Retinal pigment epithelial cell (primary cell): ENCODE results near the gene RAPGEF6.

Source experiments
- DNase-seq: peaks from one replicate; pipeline ENCODE4 v3.0.0-alpha.2; 2010; ENCODE audit warnings: low read depth
- H3K4me3 ChIP-seq: 2 replicates; pipeline ENCODE4 v1.5.1; 2011; ENCODE audit warnings: mild to moderate bottlenecking, low read length, control low read depth, moderate library complexity
- TF ChIP-seq, protein P1 (sequence below): conservative IDR thresholded peaks from 2 replicates; pipeline ENCODE4 v1.5.1; 2011; ENCODE audit warnings: low read depth, low read length, control low read depth, inconsistent platforms

RAPGEF6 gene

DNA sequence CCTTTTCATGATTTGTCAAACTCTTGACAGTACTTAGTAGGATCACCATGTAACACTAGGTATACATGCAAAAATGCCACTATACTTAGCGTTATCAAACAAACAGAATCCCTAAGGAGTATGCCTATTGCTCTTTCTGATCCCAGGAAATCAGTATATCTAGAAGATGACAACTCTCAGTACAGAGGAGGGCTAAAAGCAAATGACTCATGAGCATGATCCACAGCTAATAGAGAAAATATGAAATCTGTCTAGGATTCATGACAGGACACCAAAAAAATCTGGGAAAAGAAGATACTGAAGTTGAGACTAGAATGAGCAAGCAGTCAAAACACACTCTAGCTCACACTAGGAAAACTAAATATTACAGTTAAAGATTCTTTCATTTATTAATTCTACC lies 89.2 kb downstream of the RAPGEF6 start:
- no peak for DNase-seq
- no peak overlapping the region for H3K4me3 ChIP-seq
- TF ChIP-seq, protein P1, sequence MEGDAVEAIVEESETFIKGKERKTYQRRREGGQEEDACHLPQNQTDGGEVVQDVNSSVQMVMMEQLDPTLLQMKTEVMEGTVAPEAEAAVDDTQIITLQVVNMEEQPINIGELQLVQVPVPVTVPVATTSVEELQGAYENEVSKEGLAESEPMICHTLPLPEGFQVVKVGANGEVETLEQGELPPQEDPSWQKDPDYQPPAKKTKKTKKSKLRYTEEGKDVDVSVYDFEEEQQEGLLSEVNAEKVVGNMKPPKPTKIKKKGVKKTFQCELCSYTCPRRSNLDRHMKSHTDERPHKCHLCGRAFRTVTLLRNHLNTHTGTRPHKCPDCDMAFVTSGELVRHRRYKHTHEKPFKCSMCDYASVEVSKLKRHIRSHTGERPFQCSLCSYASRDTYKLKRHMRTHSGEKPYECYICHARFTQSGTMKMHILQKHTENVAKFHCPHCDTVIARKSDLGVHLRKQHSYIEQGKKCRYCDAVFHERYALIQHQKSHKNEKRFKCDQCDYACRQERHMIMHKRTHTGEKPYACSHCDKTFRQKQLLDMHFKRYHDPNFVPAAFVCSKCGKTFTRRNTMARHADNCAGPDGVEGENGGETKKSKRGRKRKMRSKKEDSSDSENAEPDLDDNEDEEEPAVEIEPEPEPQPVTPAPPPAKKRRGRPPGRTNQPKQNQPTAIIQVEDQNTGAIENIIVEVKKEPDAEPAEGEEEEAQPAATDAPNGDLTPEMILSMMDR = no peak

DNA sequence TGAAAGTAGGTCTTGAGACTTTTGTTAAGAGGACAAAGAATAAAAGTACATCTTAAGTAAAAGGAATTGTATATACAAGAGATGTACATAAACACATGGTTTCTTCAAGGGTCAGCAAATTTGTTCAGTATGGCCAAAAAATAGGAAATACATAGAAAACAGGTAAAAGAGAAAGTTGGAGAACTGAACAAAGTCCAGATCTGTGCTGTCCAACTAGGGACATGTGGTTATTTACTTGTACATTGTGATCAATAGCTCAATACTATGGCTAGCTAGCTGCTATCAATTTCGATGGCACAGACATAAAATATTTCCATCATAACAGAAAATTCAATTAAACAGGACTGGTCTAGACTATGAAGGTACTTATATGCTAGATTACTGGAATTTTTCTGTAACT lies 92.3 kb downstream of the RAPGEF6 start:
- TF ChIP-seq, protein P1 = no peak
- DNase-seq = no peak
- no peak overlapping the region for H3K4me3 ChIP-seq

DNA sequence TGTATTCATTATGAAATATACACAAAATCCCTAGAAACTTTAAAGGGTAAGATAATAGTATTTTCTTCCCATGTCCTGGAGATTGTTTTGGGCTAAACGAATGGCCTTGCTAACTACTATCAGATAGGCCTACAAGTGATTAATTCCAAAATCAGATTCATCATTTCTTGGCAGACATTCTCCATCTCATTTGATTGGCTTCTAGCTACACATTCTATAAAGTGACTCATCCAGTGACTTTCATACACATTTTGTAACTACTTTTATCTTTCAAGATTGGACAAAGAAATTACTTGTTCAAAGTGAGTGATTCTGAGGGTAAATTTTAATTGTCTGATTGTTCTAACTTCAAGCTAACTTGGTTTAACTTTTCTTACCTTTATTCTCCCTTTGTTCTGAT lies 93.3 kb downstream of the RAPGEF6 start:
- DNase-seq = no peak
- TF ChIP-seq, protein P1 = no peak

DNA sequence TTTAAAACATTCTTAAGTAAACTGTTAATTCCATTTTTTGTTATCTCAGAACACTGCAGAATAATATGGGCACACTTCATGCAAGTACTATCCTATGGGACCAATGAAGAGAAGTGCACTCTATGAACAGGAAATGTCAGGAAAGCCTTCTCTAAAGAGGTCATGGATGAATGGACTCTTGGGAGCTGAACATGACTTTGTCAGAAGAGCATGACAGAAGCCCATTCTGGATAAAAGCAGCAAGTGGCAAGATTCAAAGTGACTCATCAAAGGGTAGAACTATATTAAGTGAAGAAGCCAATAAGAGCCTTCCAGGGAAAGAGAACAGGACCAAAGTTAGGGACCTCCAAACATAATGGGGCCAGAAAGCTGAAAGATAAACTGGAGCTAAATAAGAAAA lies 94.0 kb downstream of the RAPGEF6 start:
- TF ChIP-seq, protein P1 = no peak
- DNase-seq = no peak

More for the DNA sequence above, 93.3 kb downstream of the RAPGEF6 start:
- no peak overlapping the region for H3K4me3 ChIP-seq

DNA sequence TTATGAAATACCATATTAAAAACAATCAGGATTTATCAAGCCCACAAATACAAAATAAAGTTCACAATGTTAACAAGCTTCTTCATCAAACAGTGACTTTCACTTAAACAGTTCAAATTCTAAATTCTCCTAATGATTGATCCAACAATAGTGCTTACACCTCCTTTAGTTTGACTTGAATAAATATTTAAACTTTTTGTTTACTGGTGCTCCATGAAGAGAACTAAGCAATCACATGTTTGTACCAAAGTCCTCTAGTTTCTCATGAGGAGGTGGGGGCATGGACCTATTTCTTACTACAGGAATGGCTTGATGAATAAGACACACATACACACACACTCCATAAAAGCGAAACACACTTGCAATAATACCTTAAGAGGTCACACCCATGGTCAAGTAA lies 95.8 kb downstream of the RAPGEF6 start:
- TF ChIP-seq, protein P1 = no peak
- no peak overlapping the region for H3K4me3 ChIP-seq

More for the DNA sequence above, 94.0 kb downstream of the RAPGEF6 start:
- H3K4me3 ChIP-seq = no peak overlapping the region

DNA sequence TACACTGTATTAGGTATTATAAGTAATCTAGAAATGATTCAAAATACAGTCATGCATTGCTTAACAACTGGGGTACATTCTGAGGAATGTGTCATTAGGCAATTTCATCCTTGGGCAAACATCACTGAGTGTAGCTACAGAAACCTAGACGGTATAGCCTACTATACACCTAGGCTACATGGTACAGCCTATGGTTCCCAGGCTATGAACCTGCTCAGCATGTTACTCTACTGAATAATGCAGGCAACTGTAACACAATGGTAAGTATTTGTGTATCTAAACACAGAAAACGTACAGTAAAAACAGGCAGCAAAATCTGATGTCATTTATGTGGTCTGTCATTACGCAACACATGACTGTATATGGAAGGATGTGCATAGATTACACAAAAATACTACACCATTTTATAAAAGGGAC lies 96.8 kb downstream of the RAPGEF6 start:
- H3K4me3 ChIP-seq = no peak overlapping the region
- TF ChIP-seq, protein P1 = no peak
- DNase-seq = no peak

More for the DNA sequence above, 95.8 kb downstream of the RAPGEF6 start:
- DNase-seq = no peak

DNA sequence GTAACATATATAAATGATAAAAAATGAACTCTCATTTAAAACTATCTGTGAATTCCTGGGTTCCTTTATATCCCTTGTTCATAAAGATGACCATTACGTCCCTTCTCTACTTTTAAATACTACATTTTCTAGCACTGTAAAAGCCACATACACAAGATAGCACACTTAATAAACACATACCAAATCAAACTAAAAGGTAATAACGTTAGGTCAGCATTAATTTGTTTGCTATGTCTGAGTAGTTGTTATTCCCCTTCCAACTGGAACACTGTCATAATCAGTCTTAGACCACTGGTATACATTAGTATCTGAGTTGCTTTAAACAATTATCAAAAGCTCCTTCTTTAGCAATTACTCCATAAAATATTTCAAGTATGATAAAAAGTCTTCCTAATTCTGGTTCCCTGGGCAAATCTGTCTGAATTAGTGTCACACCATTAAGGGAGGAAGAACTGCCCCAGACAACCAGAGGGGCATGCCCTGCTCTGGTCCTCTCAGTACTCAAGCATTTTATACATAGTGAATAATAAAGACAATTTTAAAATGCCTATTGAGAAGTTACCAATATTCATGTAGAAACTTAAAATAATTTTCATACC lies 98.1 kb downstream of the RAPGEF6 start:
- no peak overlapping the region for H3K4me3 ChIP-seq
- TF ChIP-seq, protein P1 = no peak
- no peak for DNase-seq
